Transverse colon (tissue), 4 donors: ENCODE results near the gene OR10A2. TPM values are rescaled to one million over a fixed set of nuclear protein-coding genes. Genes with fewer than 3 reads are reported as not detected.

Experiments used
- DNase-seq: peaks from one replicate; pipeline ENCODE4 v3.0.0-alpha.2; 2019
- H3K27ac ChIP-seq, 4 donors: fragments of 200-600 bp; sonication (generic); 2 replicates each; pipeline ENCODE4 v1.5.1; 2016 to 2018; ENCODE audit warnings: inconsistent platforms in 4 of 4
- H3K27me3 ChIP-seq: fragments of 200-600 bp; sonication (generic); 2 replicates; pipeline ENCODE4 v1.5.1; 2017; ENCODE audit warnings: inconsistent platforms
- H3K36me3 ChIP-seq, 4 donors: fragments of 200-600 bp; sonication (generic); 2 replicates each; pipeline ENCODE4 v1.5.1; 2017 to 2019; ENCODE audit warnings: inconsistent platforms in 4 of 4
- H3K4me1 ChIP-seq, 4 donors: fragments of 200-600 bp; sonication (generic); 2 replicates each; pipeline ENCODE4 v1.5.1; 2017 to 2020; ENCODE audit warnings: inconsistent platforms in 4 of 4
- H3K4me3 ChIP-seq, 4 donors: fragments of 200-600 bp; sonication (generic); 1 replicate in 1 of 4; 2 replicates in 3 of 4; pipeline versions ENCODE4 v1.5.1 to v1.6.1; 2017 to 2019; ENCODE audit warnings: inconsistent platforms in 4 of 4
- H3K9me3 ChIP-seq, 2 donors: fragments of 200-600 bp; sonication (generic); 2 replicates each; pipeline ENCODE4 v1.5.1; 2017 to 2019; ENCODE audit warnings: inconsistent platforms in 2 of 2
- CTCF ChIP-seq, 5 experiments: fragments of 200-600 bp in 3 of 5; fragments of 450-650 bp in 2 of 5; sonication (generic) in 3 of 5; IDR thresholded peaks; 1 replicate in 2 of 5; 2 replicates in 3 of 5; pipeline ENCODE4 v1.5.1; 2016 to 2017; ENCODE audit warnings: antibody characterized with exemption in 5 of 5, inconsistent platforms in 3 of 5, mild to moderate bottlenecking in 2 of 5, moderate library complexity in 1 of 5
- EP300 ChIP-seq: sonication (generic); formaldehyde crosslinking; IDR thresholded peaks from one replicate; pipeline ENCODE4 v1.6.1; 2017; ENCODE audit warnings: antibody characterized with exemption, low read depth
- POLR2A ChIP-seq: fragments of 450-650 bp; IDR thresholded peaks from one replicate; pipeline ENCODE4 v1.6.1; 2016; ENCODE audit warnings: antibody characterized with exemption, mild to moderate bottlenecking, moderate library complexity
- POLR2AphosphoS5 ChIP-seq, 3 donors: sonication (generic); formaldehyde crosslinking; IDR thresholded peaks; one replicate each; pipeline ENCODE4 v1.6.1; 2016; ENCODE audit warnings: antibody characterized with exemption in 3 of 3
- WGBS, 2 donors: methylation state at CpG; one replicate each; pipeline ENCODE4 v1.1.5; 2018; ENCODE audit warnings: low coverage in 1 of 2; 5-methylcytosine and 5-hydroxymethylcytosine counted together
- in situ Hi-C, 4 donors: fragments of 200-750 bp; cut with MboI; loops; one replicate each; pipeline versions ENCODE4 v1.15.0 to v1.15.1; 2017; ENCODE audit warnings: low sequenced_read_pairs in 3 of 4, low pct_ligation_motif_present in 1 of 4, low pct_unique_long_range_greater_than_20kb in 1 of 4
- intact Hi-C: fragments of 100-400 bp; cut with DNase I; formaldehyde crosslinking; loops from one replicate; pipeline ENCODE4 v1.15.1; 2023; ENCODE audit warnings: low total_unique reads
- total RNA-seq, 4 donors: library from RNA; depleted of rRNA; stranded (reverse); fragments of >200 nt; gene quantifications; one replicate each; pipeline ENCODE4 v1.1.0, GENCODE V29; 2016

Gene OR10A2
- total RNA-seq = not detected

- no peaks in the 10 kb centered on the region for H3K4me1 ChIP-seq
- intact Hi-C loops = no loop called here
- H3K9me3 ChIP-seq = no peaks in the 10 kb centered on the region
- no peaks in the 10 kb centered on the region for H3K27me3 ChIP-seq
- no peak for DNase-seq
- WGBS, 2 donors = 43 to 54% methylated on average over 1 of the region's 1 CpG
- TF ChIP-seq CTCF (IDR thresholded peaks at IDR 0.05) (no peak), POLR2AphosphoS5 (IDR thresholded peaks at IDR 0.05) (no peak), POLR2A (no peak), EP300 (no peak)
- in situ Hi-C loops = no loop called here
- no peaks in the 10 kb centered on the region for H3K36me3 ChIP-seq
- no peak within 1 kb of the TSS for H3K4me3 ChIP-seq
- no peak within 1 kb of the TSS for H3K27ac ChIP-seq
Observed at GRCh38 chr11:6862961-6863360, at the start of gene OR10A2. OR10A2 (plus strand) TSS chr11:6863057; CDS start chr11:6869755, 6,698 bp downstream.

- TF ChIP-seq CTCF (IDR thresholded peaks at IDR 0.05) (no peak), POLR2A (no peak)
- Histone ChIP-seq H3K27me3 (no peaks in the 10 kb centered on the region), H3K4me1 (no peaks in the 10 kb centered on the region), H3K36me3 (no peaks in the 10 kb centered on the region), H3K27ac (no peak overlapping the region), H3K9me3 (no peaks in the 10 kb centered on the region), H3K4me3 (no peak overlapping the region)
- no peak for DNase-seq
- 87% methylated on average over 2 of the region's 2 CpGs; no CpG with 5 or more reads in 1 of the 2 donors for WGBS, 2 donors
- intact Hi-C loops = no loop called here
- in situ Hi-C loops = no loop called here
Observed at GRCh38 chr11:6813656-6814055, 49.2 kb upstream of the OR10A2 start.

- H3K27me3 ChIP-seq = no peaks in the 10 kb centered on the region
- H3K36me3 ChIP-seq = no peaks in the 10 kb centered on the region
- WGBS, 2 donors = 60 to 83% methylated on average over 1 of the region's 1 CpG
- no peaks in the 10 kb centered on the region for H3K9me3 ChIP-seq
- TF ChIP-seq EP300 = no peak
- no peak for TF ChIP-seq CTCF (IDR thresholded peaks at IDR 0.05)
- TF ChIP-seq POLR2AphosphoS5 (IDR thresholded peaks at IDR 0.05) = no peak
- no peak for TF ChIP-seq POLR2A
- H3K27ac ChIP-seq = no peak overlapping the region
- H3K4me3 ChIP-seq = no peak overlapping the region
- in situ Hi-C loops (no loop called here), intact Hi-C loops (no loop called here)
- no peak for DNase-seq
- no peaks in the 10 kb centered on the region for H3K4me1 ChIP-seq
Observed at GRCh38 chr11:6817694-6818093, 45.2 kb upstream of the OR10A2 start.

- in situ Hi-C loops = no loop called here
- 92% methylated on average over 5 of the region's 5 CpGs; no CpG with 5 or more reads in 1 of the 2 donors for WGBS, 2 donors
- no peak for TF ChIP-seq EP300
- no peak for TF ChIP-seq CTCF (IDR thresholded peaks at IDR 0.05)
- TF ChIP-seq POLR2A = no peak
- TF ChIP-seq POLR2AphosphoS5 (IDR thresholded peaks at IDR 0.05) = no peak
- no peak for DNase-seq
- Histone ChIP-seq H3K9me3 (no peaks in the 10 kb centered on the region), H3K27ac (no peak overlapping the region), H3K36me3 (no peaks in the 10 kb centered on the region), H3K27me3 (no peaks in the 10 kb centered on the region), H3K4me3 (no peak overlapping the region), H3K4me1 (no peaks in the 10 kb centered on the region)
- intact Hi-C loops = no loop called here
Observed at GRCh38 chr11:6818967-6819366, 43.9 kb upstream of the OR10A2 start.
